ENCODE data around the gene ITPKB.
A peak's percentile ranks its signal among the peaks of the same experiment; 100 is the strongest.

ITPKB gene

GRCh38 chr1:226637147-226637935, 101.7 kb downstream of the ITPKB start:
- DNase-seq (ENCODE audit: low spot score) = peak; percentile 45

GRCh38 chr1:226636847-226637096, 102.3 kb downstream of the ITPKB start:
- no peak for DNase-seq (ENCODE audit: low spot score)

DNA sequence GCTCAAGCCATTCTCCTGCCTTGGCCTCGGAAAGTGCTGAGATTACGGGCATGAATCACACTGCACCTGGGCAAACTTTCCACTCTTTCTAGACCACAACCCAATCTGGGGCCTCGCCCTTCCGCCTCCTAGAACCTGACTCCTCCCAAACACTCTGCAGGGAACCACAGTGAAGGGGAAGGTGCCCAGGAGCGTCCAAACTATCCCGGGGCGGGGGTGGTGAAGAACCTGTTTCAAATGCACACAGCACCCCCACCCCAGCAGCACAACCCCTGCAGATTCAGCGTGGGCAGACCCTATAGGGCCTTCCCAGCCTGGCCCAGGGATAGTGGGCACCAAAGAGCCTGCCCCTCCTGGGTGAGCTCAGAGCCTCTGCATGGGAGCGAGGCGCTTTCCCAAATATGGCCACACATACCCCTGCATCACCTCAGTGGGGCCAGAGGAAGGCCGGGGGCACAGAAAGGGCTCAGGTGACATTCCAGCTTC, 103.6 kb downstream of the ITPKB start:
- no peak for DNase-seq (ENCODE audit: low spot score)

- no peak for DNase-seq (ENCODE audit: low spot score)
Observed at GRCh38 chr1:226634611-226635246, 104.4 kb downstream of the ITPKB start.

DNA sequence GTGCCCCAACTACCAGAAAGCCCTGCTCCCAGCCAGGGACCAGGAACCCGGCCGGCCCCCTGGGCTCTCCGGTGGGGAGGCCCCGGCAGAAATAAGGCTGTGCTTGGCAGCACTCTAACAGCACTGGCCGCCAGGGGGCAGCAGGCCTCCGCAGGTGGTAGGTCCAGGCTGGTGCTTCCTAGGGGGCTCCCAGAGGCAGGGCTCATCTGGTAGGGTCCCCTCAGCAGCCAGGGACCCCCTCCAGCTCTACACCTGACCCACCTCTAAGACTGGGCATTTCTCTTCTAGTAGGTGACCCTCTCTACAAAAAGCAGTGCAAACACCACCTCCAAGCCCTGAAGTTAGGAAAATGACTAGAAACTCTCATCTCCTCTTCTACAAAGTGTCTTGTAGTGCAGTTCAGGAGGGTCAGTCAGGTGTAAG, 104.9 kb downstream of the ITPKB start:
- DNase-seq (ENCODE audit: low spot score) = peak; percentile 90

- no peak for DNase-seq (ENCODE audit: low spot score)
Observed at GRCh38 chr1:226633541-226634165, 105.4 kb downstream of the ITPKB start.

DNA sequence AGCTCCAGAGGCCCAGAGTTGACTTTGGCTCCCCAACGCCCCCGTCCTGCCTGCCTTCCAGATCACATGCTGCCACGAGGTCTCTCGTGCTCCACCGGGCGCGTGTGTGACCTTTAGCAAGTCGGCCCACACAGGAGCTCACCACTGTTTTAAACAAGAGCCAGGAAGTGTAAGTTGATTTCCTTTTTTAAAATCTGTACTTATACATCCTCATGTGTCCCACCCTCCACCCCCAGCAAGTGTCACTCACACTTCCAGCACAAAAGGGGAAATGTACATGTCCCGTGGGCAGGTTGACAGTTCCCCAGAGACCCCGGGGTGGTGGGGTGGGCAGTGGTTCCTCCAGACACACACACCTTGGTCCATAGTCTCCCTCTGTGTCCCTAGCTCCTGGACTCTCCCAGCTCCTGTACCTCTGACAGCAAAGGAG, 106.1 kb downstream of the ITPKB start:
- DNase-seq (ENCODE audit: low spot score) = no peak

GRCh38 chr1:226632169-226632879, 106.8 kb downstream of the ITPKB start:
- DNase-seq (ENCODE audit: low spot score) = no peak

DNA sequence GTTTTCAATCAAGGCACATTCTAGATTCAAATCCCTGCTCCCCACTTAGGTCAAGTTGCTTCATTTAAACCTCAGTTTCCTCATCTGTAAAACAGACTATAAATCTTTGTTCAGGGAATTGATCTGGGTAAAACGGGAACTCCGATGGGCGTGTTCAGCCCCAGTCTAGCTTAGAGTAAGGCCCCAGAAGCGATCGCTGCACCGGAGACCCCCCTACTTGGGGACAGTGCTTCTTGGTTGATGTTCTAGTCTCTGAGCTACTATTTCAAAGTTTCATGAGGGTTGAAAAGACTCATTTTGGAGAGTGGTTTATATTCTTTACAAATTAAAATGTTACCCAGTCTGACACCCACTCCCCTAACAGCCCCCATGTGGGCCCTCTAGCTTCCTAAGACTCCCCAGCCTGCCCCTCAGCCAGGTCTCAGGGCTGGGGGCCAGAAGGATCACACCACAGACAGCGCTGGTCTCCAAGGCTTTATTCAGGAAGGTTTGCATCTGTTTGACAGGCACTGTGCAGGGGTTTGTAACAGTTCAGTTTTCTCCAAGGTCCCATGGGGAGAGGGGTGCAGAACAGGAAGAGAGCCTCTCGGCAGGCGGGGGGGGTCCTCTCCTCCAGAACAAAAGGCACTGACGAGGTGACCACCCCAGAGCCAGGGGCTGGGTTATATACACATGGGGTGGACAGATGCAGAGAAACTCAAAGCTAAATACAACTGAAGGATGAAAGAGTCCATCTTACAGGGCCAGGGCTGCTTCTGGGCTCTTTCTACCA, 107.7 kb downstream of the ITPKB start:
- DNase-seq (ENCODE audit: low spot score) = no peak

DNA sequence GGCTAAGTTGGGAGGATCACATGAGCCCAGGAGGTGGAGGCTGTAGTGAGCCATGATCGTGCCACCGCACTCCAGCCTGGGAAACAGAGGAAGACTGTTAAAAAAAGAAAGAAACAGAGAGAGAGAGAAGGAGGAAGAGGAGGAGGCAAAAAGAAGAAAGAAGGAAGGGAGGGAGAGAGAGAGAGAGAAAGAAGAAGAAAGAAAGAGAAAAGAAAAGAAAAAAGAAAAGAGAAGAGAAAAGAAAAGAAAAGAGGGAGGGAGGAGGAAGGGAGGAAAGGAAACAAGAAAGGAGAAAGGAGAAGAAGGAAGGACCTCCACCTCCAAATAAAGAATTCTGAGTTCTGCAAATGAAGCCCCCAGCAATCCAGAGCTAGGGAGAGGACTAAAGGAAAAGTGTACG, 108.5 kb downstream of the ITPKB start:
- no peak for DNase-seq (ENCODE audit: low spot score)

GRCh38 chr1:226629896-226630550, 109.1 kb downstream of the ITPKB start:
- DNase-seq (ENCODE audit: low spot score) = no peak

- DNase-seq (ENCODE audit: low spot score) = no peak
Observed at GRCh38 chr1:226629210-226629895, 109.7 kb downstream of the ITPKB start.

- no peak for DNase-seq (ENCODE audit: low spot score)
Observed at GRCh38 chr1:226628612-226629155, 110.4 kb downstream of the ITPKB start.

DNA sequence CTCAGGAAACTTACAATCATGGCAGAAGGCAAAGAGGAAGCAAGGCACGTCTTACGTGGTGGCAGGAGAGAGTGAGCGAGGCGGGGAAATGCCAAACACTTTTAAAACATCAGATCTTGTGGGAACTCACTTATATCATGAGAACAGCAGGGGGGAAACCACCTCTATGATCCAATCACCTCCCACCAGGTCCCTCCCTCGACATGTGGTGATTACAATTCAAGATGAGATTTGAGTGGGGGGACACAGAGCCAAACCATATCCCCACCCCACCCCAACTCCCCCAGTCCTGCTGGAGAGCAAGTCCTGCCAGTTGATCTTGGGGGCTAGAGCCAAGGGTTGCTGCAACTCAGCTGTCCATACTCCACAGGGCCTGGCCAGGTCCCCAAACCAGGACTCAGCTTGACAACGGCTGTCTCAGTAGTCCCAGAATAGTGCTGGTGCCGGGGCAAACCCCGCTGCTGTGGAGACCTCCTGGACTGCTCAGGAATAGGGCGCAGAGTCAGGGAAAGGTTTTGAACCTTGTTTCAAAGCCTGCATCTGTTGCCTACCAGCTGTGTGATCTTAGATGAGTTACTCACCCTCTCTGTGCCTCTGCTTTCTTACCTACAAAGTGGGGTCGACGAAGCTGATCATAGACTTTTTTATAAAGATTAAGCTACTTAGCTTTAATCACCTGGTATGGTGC, 111.0 kb downstream of the ITPKB start:
- DNase-seq (ENCODE audit: low spot score) = no peak

DNA sequence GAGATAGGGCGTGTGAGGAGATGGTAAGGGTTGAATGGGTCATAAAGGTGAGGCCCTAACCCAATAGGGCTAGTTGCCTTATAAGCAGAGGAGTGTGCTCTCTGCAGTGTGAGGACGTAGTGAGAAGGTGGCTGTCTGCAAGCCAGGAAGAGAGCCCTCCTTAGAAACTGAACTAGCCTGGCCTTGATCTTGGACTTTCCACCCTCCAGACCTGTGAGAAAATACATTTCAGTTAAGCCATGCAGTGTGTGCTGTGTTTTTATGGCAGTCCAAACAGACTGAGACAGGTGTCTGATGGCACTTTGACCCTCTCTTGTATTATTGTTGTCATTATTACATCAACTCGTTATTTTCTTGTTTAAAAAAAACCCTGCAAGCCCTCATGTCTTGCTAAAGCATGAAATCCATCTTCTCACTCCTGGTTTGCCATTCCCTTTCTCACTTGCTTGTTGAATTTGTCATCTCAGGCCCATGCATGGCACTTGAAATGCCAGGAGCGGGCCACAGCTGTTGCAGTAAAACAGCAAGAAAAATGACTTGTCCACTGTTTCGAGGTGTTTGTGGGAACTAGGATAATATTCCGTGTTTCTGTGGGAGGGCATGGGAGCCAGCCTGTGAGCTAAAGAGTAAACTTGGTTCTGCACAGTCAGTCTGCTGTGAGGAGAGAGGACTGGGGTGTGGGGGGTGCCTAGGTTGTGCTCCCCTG, 111.9 kb downstream of the ITPKB start:
- DNase-seq (ENCODE audit: low spot score) = no peak

DNA sequence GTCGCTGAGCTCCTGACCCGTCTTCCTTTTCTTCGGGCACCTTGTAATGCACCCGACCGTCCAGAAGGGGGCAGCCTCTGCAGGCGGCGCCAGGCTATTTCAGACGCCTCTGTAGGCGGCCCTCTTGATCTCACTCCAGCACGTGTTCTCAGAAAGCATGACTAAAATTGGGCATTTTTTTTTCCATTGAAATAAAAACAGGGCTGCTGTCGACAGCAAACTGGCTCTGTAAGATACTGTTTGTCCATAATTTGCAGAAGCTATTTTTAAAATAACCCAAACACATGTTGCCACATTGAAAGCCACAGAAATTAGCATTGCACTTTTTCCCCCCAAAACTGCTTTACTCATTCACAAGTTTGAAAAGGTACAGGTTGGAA, 112.5 kb downstream of the ITPKB start:
- peak; percentile 87 for DNase-seq (ENCODE audit: low spot score)

GRCh38 chr1:226625832-226626576, 113.1 kb downstream of the ITPKB start:
- no peak for DNase-seq (ENCODE audit: low spot score)

DNA sequence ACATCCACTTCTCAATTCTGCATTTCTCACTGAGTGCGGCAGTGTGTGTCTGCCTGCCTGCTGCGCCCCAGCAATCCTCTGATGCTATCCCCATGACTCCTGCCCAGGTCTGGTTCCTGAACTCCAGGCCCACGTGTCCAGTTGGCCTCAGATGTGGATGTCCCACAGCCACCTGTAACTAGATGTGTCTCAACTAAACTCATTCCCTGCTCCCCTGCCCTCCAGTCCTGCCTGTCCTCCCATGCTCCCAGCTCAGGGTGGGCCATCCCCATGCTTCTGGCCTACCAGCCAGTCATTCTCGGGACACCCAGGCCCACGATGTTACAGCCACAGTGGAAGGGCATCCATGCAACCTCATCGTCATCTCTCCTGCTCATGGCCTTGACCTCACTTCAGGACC, 113.8 kb downstream of the ITPKB start:
- no peak for DNase-seq (ENCODE audit: low spot score)

- no peak for DNase-seq (ENCODE audit: low spot score)
Observed at GRCh38 chr1:226624526-226624925, 114.6 kb downstream of the ITPKB start.
